HG02970 (cell line): ENCODE measurements around the gene ADIRF.
"Not testable (repeated sequence)": the region's sequence is repeated elsewhere in the genome, so short reads cannot be mapped to it uniquely, and the experiment has no call there.

Source experiments
- ATAC-seq: cut with Tn5 transposase; IDR thresholded peaks from one replicate; pipeline ENCODE4 v1.9.1; 2021; ENCODE audit warnings: mild to moderate bottlenecking, moderate library complexity, moderate number of reproducible peaks; ENCODE audit not compliant: unreplicated experiment, low FRiP score

ADIRF gene

DNA sequence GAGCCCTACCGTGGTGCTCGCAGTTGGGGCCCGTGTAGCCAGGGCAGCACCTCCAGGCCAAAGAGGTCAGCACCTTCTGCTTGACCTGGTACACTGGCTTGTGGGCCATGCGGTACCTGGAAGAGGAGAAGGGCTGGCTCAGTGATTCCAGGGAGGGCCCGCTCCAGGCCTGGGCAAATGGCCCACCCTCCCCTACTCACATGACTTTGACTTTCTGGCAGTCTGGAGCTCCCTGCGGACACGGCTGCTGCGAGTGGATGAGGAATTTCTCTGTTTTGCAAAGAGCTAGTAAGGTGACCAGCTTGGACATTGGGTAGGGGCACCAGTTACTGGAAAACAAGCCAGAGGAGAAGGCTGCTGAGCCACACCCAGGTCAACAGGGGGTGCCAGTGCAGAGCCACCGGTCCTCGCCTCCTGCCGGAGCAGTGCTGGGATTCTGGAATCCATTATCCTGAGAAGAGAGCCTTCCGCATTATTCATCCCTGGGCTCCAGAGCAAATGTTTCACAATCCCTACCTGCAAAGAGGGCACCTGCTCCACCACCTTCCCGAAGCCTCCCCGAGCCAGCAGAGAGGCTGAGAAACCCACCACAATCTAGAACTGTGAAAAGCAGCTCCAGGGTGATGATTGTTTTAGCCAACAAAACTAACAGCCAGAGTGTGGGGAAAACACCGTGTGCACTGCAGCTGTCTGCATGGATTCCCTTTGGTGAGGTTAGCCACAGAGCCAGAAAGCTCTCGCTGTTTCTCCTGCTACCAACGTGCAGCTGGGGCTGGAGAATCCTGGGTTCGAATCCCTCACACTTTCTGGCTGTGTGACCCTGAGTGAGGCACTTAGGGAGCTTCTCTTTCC is 22.7 kb upstream of the ADIRF start:
- ATAC-seq: no peak

DNA sequence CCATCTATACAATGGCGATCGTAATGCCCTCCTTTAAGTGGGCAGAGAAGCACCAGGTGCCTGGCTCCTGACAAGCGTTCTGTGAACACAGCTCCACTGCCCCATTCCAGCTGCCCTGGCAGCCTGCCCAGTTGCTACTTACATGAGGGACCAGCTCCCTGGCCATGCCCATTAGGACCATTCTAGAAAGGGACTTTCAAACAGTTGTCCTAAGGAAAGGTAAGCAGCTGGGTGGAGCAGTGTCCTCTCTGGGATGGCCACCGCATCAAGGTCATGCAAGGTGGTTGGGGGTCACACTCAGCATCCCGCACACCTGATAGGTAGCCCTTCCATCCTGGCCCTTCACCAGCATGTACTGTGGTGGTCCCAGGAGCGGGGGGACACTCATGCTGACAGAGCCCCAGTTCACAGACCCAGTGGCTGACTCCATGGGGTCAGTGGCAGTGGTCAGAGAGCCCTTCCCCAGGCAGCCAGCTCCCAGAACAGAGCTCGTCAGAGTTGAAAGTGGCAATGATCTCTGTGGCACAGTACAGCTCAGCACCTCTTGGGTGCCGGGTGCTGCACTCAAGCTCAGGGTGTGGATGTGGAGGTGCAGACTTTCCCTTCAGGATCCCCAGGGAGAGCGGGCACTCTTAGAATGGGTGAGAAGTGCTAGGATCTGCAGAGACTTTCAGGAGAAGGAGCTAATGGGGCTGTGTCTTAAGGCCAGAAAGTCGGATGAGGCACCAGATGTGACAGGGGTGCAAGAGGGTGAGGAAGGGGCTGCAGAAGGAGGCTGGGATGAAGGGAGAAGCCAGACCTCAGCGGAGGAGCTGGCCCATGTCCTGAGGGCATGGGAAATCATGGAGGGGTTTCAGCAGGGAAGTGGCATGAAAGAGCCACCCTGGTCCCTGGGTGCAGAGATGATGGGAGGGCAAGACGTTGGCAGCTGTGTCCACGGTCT is 21.8 kb upstream of the ADIRF start:
- ATAC-seq: no peak

DNA sequence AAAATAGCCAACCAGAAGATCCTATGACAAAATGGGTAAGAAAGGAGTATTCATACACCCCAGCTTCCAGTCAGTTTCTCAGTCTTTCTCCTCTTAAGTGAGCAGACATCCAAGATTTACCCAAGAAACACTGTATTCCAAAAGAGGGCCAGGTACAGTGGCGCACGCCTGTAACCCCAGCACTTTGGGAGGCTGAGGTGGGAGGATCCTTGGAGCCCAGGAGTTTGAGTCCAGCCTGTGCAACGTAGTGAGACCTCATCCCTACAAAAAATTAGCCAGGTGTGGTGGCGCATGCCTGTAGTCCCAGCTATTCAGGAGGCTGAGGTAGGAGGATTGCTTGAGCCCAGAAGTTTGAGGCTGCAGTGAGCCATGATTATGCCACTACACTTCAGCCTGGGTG is 20.5 kb upstream of the ADIRF start:
- not testable (repeated sequence) for ATAC-seq

DNA sequence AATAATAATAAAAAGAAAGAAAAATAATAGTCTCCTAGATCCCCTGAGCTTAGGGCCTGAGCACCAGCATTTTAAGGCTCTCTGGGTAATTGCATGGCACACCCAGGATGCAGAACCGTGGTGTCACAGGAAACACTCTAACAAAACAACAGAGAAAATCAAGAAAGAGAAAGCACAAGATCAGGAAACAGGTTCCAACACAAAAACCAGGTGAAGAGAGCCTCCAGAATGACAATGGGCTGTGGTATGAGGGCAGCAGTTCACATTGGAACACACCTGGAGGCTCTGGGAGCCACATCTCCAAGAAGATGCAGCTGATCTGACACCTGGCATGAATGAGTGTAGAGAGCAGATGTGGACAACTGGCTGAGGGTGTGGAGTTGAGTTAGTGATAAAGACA is 17.9 kb upstream of the ADIRF start:
- no peak for ATAC-seq

DNA sequence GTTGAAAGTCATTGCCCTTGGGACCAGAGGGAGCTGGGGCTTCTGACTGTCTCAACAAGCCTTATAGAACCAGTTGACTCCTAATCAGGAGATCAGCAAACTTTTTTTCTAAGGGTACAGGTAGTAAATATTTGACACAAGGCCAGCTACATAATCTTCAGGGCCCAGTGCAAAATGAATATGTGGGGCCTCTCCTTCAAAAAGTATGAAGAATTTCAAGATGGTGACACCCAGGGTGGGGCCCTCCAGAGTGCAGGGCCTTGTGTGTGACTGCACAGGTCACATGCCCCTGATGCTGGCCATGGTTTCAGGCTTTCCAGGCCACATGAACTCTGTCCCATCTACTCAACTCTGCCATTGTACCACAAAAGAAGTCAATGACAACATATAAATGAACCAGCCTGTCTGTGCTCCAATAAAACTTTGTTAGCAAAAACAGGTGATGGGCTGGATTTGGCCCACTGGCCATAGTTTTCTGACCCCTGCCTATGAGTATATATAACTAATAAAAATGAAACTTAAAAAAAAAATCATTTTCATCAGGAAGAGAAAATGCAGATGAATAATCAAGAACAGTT is 17.0 kb upstream of the ADIRF start:
- no peak for ATAC-seq

DNA sequence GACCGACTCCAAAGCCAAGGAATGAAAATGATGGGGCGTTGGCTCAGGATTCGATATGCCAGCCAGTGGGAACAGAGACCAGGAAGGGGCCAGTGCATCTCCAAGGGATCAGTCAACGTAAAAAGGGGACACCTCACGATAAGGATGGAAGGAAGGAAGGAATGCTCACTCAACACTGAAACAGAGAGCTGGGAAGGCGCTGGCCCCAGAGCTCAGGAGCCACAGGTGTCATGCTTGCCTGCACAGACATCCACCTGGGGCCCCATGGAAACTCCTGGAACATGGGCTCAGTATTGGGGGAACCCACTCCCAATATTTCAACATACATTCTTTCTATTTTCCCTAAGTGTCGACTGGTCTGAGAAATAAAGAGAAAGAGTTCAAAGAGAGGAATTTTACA is 16.2 kb upstream of the ADIRF start:
- no peak for ATAC-seq

DNA sequence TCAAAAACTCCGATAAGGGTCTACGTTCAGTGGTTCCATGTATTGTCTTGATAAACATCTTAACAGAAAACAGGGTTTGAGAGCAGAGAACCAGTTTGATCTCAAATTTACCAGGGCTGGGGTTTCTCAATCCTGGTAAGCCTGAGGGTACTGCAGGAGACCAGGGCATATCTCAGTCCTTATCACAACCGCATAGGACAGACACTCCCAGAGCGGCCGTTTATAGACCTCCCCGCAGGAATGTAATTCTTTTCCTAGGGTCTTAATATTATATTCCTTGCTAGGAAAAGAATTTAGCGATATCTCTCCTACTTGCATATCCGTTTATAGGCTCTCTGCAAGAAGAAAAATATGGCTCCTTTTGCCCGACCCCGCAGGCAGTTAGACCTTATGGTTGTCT is 15.6 kb upstream of the ADIRF start:
- ATAC-seq: not testable (repeated sequence)

DNA sequence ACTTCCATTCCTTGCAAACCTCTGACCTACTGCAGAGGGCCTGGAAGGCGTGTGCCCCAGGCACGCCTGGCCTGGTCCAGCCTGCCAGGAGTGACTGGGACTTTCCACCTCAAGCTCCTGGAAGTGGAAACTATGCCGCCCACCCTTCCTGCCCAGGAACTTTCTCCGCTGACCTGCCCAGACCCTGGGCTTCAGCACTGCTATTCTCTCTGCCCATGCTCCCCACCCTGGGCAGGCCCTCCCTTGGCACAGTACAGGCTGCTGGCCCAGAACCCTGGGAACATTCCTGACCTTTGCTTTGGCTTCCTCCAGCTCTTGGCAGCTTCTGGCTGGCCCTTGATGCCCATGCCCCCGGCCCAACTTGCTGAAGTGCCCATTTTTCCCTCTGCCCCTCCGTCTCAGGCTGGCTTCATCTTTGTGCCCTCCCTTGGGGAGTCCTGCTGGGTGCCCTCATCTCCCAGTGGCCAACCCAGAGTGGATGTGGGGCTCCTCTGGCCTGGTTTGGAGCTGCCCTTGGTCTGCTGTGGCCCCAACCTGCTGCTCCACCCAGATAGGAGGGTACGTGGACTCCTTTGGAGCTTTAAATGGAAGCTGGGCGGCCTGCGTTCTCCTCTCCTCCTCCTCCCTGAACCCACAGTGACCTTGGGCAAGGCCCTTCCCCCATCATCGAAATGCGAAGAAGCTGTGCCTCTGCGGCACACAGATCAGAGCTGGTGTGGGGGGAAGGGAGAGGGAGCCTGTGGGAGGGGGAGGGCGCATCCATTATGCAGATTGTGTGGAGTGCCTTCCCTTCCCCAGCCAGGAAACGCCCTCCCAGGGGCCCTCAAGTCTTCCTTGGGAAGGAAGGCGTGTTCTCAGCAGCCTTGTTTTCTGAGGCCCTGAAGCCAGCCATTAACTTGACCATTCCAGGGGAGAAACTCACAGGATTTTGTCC is 14.3 kb upstream of the ADIRF start:
- no peak for ATAC-seq

DNA sequence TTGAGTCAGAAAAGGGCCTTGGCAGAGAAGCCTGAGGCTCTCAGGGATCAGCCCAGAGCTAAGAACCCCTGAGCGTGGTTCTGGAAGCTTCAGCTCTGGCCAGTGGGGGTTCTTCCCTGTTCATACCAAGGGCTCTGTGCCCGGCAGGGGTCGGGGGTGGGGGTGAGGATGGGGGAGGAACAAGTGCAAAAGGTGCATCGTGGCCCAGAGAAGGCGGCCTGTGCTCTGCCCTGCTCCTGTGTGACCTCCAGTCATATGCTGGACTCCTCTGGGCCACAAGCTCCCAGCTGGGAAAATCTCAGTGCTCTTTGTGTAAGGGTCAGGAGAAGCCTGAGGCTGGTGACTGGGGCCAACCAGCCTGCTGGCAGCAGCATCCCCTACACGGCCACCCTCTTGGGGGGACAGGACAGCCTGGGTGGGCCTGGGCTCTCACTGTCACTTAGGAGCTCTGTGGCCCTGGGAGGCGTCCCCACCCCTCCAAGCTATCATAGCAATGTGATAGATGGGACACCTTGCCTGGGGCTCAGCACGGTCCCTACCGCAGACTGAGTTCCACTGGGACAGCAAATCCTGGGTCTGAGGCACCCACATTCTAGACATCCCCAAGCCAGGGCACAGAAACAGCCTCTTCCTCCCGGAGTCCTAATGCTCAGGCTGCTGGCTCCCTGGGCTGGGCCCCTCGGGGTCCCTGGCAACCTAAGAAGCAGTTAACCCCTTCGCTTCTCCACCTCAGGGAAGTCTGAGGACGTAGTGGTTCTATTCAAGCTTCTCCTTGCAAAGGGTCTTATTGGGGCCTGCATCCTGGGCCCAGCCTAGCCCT is 13.4 kb upstream of the ADIRF start:
- ATAC-seq: no peak

DNA sequence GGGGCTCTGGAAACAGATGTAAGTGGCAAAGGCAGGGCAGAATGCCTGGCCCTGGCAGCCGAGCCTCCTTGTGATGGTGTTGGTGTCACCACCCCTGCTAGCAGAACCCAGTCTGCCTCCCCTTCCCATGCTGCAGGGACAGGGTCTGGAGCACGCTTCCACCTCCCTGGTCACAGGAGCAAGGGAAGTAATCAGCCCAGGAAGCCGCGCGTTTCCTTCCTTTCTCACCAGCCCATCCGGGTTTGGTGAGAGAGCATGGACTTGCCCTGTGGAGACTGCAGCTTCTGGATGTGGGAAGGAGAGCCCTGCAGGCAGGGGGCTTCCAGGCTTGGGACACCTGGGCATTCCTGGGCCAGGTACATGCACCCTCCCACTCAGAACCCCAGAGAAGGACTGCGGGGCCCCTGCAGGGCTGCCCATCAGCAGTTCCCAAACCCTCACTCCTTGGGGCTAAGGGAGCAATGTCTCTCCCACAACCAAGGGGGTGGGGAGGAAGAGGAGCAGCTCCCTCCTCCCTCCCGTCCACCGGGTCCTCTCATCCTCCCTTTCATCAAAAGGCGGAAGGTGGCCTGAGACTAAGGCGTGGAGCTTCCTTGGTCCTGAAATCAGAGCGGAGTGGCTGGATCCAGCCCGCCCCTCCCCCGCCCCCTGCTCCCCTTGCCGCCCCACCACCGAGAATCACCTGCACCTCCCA is 12.6 kb upstream of the ADIRF start:
- ATAC-seq: no peak

DNA sequence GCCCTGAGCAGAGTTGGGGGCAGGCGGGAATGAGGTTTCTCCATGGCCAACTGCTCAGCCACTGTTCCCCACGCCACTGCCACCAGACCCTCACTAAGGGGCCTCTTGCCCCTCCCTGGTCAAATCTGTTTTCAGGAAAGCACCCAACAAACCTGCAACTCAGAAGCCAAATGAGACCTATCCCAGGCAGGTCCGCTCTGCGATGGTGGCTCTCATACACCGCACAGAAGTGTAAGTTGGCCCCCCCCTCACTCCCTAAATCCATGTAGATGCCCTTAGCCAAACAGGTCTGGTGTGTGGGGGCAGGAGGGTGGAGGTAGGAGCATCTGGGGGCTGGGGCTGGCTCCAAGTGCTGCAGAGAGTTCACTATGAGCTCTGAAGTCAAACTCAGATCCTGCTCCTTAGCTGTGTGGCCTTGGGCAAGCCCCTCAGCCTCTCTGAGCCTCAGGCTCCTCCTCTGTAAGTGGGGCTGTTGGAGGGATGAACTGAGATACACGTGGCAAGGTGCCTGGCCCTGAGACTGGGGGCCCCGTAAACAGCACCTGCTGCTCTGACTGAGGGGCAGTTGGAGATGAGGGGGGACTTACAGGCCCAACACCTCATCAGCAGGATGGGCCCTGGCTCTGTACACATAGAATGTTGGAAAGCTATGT is 12.0 kb upstream of the ADIRF start:
- no peak for ATAC-seq

DNA sequence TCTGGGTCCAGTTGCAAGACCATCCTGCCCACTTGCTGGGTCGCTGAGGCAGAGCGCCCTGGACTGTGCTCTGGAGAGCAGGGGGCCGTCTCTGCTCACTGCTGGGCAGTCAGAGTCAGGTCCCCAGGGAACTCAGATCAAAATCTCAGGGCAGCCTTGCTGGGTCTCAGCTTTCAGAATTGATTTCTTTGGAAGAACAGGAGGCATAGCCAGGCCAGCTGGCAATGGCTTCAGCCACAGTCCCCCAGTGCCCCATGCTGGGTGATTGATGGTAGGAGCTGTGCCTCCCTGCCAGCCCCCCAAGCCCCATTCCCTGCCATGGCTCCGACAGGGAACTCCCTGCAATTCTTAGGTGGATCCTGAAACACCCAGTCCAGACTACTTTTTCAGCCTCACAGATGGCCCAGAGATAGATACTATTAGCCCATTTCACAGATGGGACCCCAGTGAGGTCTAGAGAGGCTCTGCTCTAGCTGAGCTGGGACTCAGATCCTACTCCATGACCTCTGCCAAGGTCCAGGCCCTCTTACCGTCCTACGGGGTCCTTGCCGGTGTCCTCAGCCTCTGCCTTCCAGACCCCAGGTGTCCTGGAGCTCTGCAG is 11.3 kb upstream of the ADIRF start:
- ATAC-seq: no peak

DNA sequence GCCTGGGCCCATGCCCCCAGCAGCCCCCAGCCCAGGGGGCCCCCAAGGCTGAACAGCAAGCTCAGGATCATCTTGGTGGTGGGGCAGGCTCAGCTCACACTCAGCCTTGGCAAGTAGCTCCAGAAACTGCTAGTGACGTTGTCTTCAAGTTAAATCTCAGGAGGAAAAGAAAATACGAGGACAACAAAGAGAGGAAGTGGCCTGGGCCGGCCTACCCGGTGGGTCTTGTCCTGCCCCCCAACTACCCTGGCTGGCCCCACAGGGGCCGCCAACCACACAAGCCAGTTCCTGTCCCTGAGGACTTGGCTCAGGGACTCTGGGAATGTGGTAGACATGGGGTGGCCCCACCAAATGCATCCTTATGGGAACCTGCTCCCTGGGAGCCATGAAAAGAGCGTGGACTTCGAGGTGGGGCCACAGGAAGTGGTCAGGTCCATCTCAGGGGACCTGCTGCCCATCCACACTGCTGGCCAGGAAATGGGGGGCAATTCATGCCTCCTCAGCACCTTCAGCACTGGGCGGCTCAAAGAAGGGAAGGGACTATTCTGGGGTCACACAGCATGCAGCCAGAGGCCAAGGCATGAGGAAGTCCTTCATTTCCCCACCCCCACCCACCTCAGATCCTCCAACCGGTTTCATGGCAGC is 10.7 kb upstream of the ADIRF start, which contains the start of gene MMRN2:
MMRN2 (minus strand) TSS at position 145 of the 645 bp plus-strand sequence; CDS start at position 71, 74 bp downstream.
- no peak for ATAC-seq

DNA sequence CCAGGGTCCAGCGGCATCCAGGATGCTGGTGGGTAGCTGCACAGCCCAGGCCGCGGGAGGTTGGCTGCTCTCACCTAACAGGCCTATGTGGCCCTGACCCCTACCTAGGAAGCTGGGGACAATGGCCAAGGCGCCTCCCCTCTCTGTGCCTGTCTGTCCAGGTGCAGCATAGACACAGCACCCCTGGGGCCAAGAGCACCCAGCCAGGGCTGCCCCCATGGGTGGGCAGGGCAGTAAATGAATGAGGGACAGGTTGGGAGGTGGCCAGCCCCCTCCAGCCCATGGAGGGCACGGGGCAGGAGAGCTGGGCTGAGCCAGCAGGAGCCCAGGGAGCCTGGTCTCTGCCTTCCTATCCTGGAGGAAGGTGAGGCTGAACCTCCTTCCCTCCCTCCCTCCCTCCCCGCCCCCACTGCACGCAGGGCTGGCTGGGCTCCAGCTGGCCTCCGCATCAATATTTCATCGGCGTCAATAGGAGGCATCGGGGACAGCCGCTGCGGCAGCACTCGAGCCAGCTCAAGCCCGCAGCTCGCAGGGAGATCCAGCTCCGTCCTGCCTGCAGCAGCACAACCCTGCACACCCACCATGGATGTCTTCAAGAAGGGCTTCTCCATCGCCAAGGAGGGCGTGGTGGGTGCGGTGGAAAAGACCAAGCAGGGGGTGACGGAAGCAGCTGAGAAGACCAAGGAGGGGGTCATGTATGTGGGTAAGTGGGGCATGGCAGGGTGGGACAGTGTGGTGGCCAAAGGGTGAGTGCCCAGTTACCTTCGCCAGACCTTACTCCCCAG is 10.0 kb upstream of the ADIRF start, which contains the start of gene SNCG:
SNCG (plus strand) TSS at position 484 of the 785 bp plus-strand sequence; CDS start at position 583, 99 bp downstream.
- ATAC-seq: no peak

DNA sequence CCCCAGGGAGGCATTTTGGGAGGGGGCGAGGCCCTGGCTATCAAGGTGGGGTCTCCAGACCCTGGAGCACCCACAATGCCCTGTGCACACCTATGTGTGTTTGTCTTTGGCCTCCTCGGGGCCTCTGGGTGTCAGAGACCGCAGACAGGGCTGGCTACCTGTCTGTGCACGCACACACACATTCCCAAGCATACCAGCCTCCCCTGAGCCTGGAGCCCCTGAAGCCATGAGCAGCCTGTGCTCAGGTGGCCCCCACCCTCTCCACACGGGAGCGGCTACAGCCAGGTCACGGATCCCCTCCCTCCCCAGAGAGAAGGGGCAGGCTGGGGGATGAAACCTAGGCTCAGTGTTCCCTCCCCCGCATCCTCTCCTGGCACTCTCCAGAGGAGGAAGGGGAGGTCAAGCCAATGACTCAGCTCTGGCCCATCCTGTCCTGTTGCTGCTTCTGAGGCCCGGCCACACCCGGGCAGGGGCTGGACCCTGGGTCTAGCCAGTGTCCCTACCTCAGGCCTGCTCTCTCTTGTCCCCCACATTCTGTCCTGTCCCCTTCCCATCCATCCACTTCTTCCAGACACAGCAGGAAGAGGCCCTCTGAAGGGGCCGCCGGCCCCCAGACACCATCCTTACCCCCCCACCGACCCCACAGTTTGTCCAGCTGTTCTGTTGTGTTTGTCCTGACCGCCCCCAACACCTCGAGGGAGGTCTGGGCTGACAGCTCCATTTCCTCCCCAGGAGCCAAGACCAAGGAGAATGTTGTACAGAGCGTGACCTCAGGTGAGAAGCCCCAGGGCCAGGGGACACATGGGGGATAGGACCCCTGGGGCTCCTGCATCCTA is 9.2 kb upstream of the ADIRF start:
- ATAC-seq: no peak

DNA sequence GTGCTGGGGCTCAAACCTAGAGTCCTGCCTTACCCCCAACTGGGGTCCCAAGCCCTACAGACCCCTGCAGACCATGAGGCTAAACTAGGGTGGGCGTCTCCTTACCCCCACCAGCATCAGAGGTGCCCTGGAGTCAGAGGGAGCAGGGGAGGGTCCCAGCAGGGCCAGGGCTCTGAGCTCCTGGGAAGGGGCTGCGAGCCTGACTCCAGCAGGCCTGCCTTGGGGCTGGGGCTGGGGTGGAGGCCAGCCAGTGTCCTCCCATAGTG is 8.6 kb upstream of the ADIRF start:
- ATAC-seq: no peak
